ENCODE data around the gene ZNF496.

ZNF496 gene

DNA sequence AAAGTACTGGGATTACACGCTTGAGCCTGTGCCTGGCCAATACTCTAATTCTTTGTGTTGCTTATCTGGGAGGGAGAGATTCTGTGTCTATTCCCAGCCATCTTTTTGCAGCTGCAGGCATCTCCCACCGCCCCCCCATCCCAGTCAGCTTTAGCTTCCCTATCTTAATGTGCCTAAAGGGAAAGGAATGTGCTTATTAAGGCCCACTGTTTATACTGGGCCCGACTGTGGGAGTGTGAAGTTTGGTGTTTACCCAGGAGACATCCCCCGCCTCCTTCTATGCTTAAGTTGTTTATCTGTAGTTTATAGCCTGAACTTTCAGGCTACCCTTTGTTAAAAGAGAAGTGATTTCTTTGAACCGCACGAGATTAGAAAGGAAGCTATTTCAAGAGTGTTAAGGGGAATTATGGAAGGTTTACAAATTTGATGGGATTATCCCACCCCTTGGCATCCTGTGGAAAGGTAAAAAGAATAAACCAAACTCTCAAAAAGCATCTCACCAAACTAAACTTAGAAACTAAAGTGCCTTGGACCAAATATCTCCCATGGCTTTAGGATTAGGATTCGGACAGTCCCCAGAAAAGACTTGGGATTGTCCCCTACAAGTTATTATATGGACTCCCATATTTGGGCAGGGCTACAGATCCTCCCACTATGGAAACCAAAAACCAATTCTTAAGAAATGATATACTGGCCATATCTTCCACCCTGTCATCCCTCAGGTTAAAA lies 25.5 kb upstream of the ZNF496 start:
- no peak for TF ChIP-seq CREB1 (IDR thresholded peaks at IDR 0.05; ENCODE audit: low read depth)
- no peak for TF ChIP-seq NFIC (IDR thresholded peaks at IDR 0.05)
- TF ChIP-seq TAF1 (IDR thresholded peaks at IDR 0.05; ENCODE audit: low read depth) = no peak
- TF ChIP-seq, protein P1, sequence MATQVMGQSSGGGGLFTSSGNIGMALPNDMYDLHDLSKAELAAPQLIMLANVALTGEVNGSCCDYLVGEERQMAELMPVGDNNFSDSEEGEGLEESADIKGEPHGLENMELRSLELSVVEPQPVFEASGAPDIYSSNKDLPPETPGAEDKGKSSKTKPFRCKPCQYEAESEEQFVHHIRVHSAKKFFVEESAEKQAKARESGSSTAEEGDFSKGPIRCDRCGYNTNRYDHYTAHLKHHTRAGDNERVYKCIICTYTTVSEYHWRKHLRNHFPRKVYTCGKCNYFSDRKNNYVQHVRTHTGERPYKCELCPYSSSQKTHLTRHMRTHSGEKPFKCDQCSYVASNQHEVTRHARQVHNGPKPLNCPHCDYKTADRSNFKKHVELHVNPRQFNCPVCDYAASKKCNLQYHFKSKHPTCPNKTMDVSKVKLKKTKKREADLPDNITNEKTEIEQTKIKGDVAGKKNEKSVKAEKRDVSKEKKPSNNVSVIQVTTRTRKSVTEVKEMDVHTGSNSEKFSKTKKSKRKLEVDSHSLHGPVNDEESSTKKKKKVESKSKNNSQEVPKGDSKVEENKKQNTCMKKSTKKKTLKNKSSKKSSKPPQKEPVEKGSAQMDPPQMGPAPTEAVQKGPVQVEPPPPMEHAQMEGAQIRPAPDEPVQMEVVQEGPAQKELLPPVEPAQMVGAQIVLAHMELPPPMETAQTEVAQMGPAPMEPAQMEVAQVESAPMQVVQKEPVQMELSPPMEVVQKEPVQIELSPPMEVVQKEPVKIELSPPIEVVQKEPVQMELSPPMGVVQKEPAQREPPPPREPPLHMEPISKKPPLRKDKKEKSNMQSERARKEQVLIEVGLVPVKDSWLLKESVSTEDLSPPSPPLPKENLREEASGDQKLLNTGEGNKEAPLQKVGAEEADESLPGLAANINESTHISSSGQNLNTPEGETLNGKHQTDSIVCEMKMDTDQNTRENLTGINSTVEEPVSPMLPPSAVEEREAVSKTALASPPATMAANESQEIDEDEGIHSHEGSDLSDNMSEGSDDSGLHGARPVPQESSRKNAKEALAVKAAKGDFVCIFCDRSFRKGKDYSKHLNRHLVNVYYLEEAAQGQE (IDR thresholded peaks at IDR 0.05; ENCODE audit: low read depth) = no peak
- no peak for TF ChIP-seq TCF12 (IDR thresholded peaks at IDR 0.05; ENCODE audit: low read depth)
- TF ChIP-seq, protein P2, sequence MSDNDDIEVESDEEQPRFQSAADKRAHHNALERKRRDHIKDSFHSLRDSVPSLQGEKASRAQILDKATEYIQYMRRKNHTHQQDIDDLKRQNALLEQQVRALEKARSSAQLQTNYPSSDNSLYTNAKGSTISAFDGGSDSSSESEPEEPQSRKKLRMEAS (IDR thresholded peaks at IDR 0.05) = no peak
- no peak for TF ChIP-seq FOXM1 (IDR thresholded peaks at IDR 0.05; ENCODE audit: borderline replicate concordance, low read depth)
- TF ChIP-seq ZBTB7A (IDR thresholded peaks at IDR 0.05; ENCODE audit: low read depth) = no peak
- no peak for TF ChIP-seq EP300 (IDR thresholded peaks at IDR 0.05; ENCODE audit: borderline replicate concordance)
- TF ChIP-seq YY1 (IDR thresholded peaks at IDR 0.05; ENCODE audit: low read depth) = no peak
- TF ChIP-seq, protein P3, sequence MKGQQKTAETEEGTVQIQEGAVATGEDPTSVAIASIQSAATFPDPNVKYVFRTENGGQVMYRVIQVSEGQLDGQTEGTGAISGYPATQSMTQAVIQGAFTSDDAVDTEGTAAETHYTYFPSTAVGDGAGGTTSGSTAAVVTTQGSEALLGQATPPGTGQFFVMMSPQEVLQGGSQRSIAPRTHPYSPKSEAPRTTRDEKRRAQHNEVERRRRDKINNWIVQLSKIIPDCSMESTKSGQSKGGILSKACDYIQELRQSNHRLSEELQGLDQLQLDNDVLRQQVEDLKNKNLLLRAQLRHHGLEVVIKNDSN (IDR thresholded peaks at IDR 0.05) = no peak
- no peak for TF ChIP-seq TEAD4 (IDR thresholded peaks at IDR 0.05)
- TF ChIP-seq EGR1 (IDR thresholded peaks at IDR 0.05) = no peak
- no peak for TF ChIP-seq CEBPB (IDR thresholded peaks at IDR 0.05)

DNA sequence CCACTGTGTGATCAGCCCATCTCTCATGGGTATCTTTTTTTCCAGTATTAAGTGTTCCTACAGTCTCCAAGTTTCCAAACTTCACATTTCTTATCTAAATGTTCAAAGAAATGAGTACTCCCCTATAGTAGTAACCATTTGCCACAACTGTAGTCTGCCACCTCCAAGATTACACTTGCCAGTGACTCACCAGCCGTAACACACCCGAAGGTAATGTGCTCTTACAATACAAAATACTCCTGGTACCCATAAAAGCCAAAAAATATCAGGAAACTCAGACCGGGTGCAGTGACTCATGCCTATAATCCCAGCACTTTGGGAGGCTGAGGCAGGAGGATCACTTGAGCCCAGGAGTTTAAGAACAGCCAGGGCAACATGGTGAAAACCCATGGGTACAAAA lies 20.5 kb upstream of the ZNF496 start:
- TF ChIP-seq, protein P1 (IDR thresholded peaks at IDR 0.05; ENCODE audit: low read depth) = no peak
- TF ChIP-seq NFIC (IDR thresholded peaks at IDR 0.05) = no peak
- no peak for TF ChIP-seq TAF1 (IDR thresholded peaks at IDR 0.05; ENCODE audit: low read depth)
- no peak for TF ChIP-seq TEAD4 (IDR thresholded peaks at IDR 0.05)
- TF ChIP-seq EGR1 (IDR thresholded peaks at IDR 0.05) = no peak
- no peak for TF ChIP-seq EP300 (IDR thresholded peaks at IDR 0.05; ENCODE audit: borderline replicate concordance)
- no peak for TF ChIP-seq TCF12 (IDR thresholded peaks at IDR 0.05; ENCODE audit: low read depth)
- no peak for TF ChIP-seq FOXM1 (IDR thresholded peaks at IDR 0.05; ENCODE audit: borderline replicate concordance, low read depth)
- no peak for TF ChIP-seq YY1 (IDR thresholded peaks at IDR 0.05; ENCODE audit: low read depth)
- no peak for TF ChIP-seq RAD21 (IDR thresholded peaks at IDR 0.05; ENCODE audit: low read depth)
- TF ChIP-seq, protein P3 (IDR thresholded peaks at IDR 0.05) = no peak
- no peak for TF ChIP-seq ZBTB7A (IDR thresholded peaks at IDR 0.05; ENCODE audit: low read depth)
- TF ChIP-seq, protein P2 (IDR thresholded peaks at IDR 0.05) = no peak

DNA sequence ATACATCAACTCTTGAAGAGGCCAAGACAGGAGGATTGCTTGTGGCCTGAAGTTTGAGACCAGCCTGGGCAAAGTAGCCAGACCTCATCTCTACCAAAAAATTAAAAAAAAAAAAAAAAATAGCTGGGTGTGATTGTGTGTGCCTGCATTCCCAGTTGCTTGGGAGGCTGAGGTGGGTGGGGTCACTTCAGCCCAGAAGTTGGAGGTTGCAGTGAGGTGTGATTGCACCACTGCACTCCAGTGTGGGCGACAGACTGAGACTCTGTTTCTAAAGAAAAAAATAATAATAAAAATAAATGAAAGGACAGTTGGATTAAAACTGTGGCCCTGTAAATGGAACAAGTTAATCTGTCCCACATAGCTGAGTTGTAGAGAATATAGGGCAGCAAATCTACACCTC lies 18.9 kb upstream of the ZNF496 start:
- TF ChIP-seq ZBTB7A (IDR thresholded peaks at IDR 0.05; ENCODE audit: low read depth) = no peak
- TF ChIP-seq TEAD4 (IDR thresholded peaks at IDR 0.05) = no peak
- TF ChIP-seq, protein P1 (IDR thresholded peaks at IDR 0.05; ENCODE audit: low read depth) = no peak
- no peak for TF ChIP-seq CREB1 (IDR thresholded peaks at IDR 0.05; ENCODE audit: low read depth)
- TF ChIP-seq, protein P3 (IDR thresholded peaks at IDR 0.05) = no peak
- no peak for TF ChIP-seq RAD21 (IDR thresholded peaks at IDR 0.05; ENCODE audit: low read depth)
- TF ChIP-seq, protein P2 (IDR thresholded peaks at IDR 0.05) = no peak
- no peak for TF ChIP-seq FOXM1 (IDR thresholded peaks at IDR 0.05; ENCODE audit: borderline replicate concordance, low read depth)
- TF ChIP-seq EGR1 (IDR thresholded peaks at IDR 0.05) = no peak
- TF ChIP-seq EP300 (IDR thresholded peaks at IDR 0.05; ENCODE audit: borderline replicate concordance) = no peak
- no peak for TF ChIP-seq CEBPB (IDR thresholded peaks at IDR 0.05)
- TF ChIP-seq TCF12 (IDR thresholded peaks at IDR 0.05; ENCODE audit: low read depth) = no peak
- no peak for TF ChIP-seq YY1 (IDR thresholded peaks at IDR 0.05; ENCODE audit: low read depth)
- no peak for TF ChIP-seq NFIC (IDR thresholded peaks at IDR 0.05)
- no peak for TF ChIP-seq TAF1 (IDR thresholded peaks at IDR 0.05; ENCODE audit: low read depth)

All from Ishikawa (cell line).